SH-SY5Y (cell line): Measurements from ENCODE around the gene GPN1.

Experiments used
- GATA2 ChIP-seq: IDR thresholded peaks from 2 replicates; pipeline ENCODE4 v1.6.1; 2011; ENCODE audit warnings: mild to moderate bottlenecking, low read depth, low read length
- GATA3 ChIP-seq: IDR thresholded peaks from 2 replicates; pipeline ENCODE4 v1.6.1; 2011; ENCODE audit warnings: low read depth, mild to moderate bottlenecking, low read length, moderate library complexity

The GPN1 gene

GRCh38 chr2:27628767-27629709, at the start of gene GPN1, which contains the start of gene CCDC121:
Gene GPN1, plus strand, starts transcription at chr2:27629050. Its CDS starts 9 bp downstream, at chr2:27629059.
Gene CCDC121, minus strand, starts transcription at chr2:27629012. Its CDS starts 1,213 bp downstream, at chr2:27627799.
- no peak for TF ChIP-seq GATA2
- no peak for TF ChIP-seq GATA3

- TF ChIP-seq GATA2 (no peak), GATA3 (no peak)
These were observed 47.3 kb upstream of the GPN1 start for GRCh38 chr2:27581417-27582128.

GRCh38 chr2:27582129-27582694, 46.6 kb upstream of the GPN1 start:
- TF ChIP-seq GATA2 (no peak), GATA3 (no peak)

GRCh38 chr2:27582695-27583389, 46.0 kb upstream of the GPN1 start, which contains the start of gene ZNF512:
Gene ZNF512, plus strand, starts transcription at chr2:27583042. Its CDS starts 71 bp downstream, at chr2:27583113.
- TF ChIP-seq GATA3 = no peak
- peak; percentile 52 for TF ChIP-seq GATA2

GRCh38 chr2:27583390-27583915, 45.4 kb upstream of the GPN1 start:
- TF ChIP-seq GATA3 = no peak
- no peak for TF ChIP-seq GATA2

- no peak for TF ChIP-seq GATA3
- TF ChIP-seq GATA2 = no peak
These were observed 44.3 kb upstream of the GPN1 start for GRCh38 chr2:27584597-27584996.

- TF ChIP-seq GATA3 (no peak), GATA2 (no peak)
These were observed 41.8 kb upstream of the GPN1 start for GRCh38 chr2:27587025-27587424.

- no peak for TF ChIP-seq GATA3
- no peak for TF ChIP-seq GATA2
These were observed 40.5 kb upstream of the GPN1 start for GRCh38 chr2:27588308-27588707.

- TF ChIP-seq GATA3 = no peak
- TF ChIP-seq GATA2 = no peak
These were observed 37.1 kb upstream of the GPN1 start for GRCh38 chr2:27591745-27592144.

GRCh38 chr2:27593240-27593639, 35.6 kb upstream of the GPN1 start:
- no peak for TF ChIP-seq GATA3
- no peak for TF ChIP-seq GATA2

GRCh38 chr2:27596627-27597026, 32.2 kb upstream of the GPN1 start:
- TF ChIP-seq GATA2 = no peak
- no peak for TF ChIP-seq GATA3

GRCh38 chr2:27606611-27607010, 22.2 kb upstream of the GPN1 start:
- no peak for TF ChIP-seq GATA2

- TF ChIP-seq GATA2 (no peak), GATA3 (no peak)
These were observed 14.9 kb upstream of the GPN1 start for GRCh38 chr2:27613985-27614384.
